Measurements from ENCODE around the gene DUSP1.

DNA sequence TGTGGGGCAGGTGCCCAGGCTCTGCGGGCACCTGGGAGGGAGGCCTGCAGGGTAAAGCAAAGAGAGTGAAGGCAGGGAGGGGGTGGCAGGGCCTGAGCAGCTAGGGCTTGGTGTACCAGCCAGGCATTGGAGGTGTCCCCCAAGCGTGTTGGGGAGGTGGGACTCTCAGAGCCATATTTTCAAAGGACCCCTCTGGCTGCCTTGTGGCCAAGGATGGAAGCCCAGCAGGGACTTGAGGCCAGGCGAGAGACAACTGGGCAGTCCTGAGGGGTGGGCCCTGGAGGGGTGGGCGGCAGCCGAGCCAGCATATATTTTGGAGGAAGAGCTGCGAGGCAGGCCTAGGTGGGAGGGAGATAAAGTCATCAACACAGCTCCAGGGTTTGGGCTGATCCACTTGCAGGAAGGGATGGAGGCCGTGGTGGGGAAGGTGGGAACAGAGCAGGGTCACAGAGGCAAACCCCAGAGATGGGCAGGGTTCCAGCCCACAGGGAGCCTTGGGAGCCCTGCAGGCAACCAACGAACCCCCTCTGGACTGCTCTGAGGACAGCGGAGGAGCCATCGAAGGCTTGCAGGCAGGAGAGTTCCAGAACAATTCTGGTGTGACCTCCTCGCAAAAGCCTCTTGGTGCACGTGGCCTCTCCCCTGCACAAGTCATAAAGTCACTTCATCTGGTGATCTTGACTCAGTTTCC, 35.7 kb downstream of the DUSP1 start:
- TF ChIP-seq CTCF (IDR thresholded peaks at IDR 0.05) = no peak
- no peak for TF ChIP-seq POLR2A (IDR thresholded peaks at IDR 0.05)
- TF ChIP-seq EP300 (IDR thresholded peaks at IDR 0.05) = no peak

Measured in upper lobe of left lung (tissue), 4 donors.